ENCODE measurements around the gene CCNQ.
A peak's percentile ranks its signal among the peaks of the same experiment; 100 is the strongest.

The CCNQ gene

DNA sequence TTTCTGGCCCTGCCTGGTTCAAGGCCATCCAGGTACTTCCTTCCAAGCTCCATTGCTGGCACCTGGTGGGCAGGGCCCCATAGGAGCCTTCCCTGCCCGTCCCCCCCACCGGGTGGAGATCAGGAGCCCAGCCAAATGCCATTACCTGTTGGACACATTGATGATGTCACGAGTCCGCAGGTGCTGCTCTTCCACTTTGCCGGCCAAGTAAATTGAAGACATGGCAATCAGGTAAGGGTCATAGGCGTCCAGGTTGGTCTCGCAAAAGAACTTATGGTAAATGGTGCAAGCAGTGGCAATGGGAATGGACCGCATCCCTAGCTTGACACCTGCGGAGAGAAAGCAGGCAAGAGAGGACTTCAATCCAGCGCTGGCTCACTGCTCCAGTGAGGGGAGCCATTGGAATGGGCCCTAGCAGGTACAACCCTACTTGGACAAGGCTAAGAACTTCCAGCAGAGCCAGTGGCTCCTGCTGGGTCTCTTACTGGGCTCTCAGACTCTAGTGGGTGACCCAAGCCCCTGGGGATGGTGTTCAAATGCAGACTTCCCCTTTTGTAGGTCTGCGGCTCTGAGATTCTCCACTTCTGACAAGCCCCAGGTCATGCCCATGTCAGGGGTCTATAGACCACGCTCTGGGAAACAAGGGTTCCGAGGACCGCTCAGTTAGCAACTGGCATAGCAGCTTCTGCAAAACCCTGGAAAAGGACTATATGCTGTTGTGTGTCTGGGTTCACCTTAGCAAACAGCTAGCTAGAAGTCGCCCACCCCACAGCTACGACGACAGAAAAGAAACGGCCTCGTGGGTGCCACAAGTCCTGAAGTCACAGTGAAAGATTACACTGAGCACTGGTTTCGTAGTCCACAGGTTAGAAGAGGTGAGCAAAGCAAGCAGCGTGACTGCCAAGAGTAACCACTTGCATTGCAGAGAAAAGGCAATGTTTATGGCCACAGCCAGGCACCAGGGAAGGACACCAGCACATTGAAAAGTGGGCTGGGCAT lies 2.8 kb downstream of the CCNQ start:
- no peak for DNase-seq

GRCh38 chrX:153595387-153595786 lies 3.6 kb downstream of the CCNQ start:
- DNase-seq, result no peak

DNA sequence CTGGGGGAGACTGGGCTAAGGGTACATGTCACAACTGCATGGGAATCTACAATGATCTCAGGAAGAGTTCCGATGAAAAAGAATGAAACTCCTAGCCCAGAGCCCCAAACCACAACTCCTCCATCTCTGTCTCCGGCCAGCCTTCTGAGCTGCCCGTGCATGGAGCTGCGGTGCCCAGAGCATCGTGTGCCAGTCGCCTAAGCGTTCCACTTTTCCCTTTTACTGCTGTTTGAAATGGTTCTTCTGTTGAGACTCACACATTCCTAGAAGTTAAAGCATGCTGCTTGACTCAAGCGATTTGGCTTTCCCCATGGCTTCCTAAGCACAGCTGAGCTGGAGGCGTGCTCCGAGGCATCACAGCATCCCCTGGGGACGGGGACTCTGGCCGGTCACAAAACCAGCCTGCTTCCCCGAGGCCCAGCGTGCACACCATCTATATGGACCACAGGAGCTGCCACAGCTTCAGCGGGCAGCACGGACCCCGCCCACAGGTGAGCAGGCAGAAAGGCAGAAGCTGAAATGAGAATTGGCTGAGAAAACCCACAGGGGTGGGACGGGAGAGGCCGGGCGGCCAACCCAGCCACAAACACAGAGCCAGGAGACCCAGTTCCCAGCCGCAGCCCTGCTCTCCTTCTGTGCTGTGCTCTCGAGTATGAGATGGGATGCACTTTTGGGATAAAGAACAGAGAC lies 5.0 kb downstream of the CCNQ start:
- DNase-seq, result no peak

DNA sequence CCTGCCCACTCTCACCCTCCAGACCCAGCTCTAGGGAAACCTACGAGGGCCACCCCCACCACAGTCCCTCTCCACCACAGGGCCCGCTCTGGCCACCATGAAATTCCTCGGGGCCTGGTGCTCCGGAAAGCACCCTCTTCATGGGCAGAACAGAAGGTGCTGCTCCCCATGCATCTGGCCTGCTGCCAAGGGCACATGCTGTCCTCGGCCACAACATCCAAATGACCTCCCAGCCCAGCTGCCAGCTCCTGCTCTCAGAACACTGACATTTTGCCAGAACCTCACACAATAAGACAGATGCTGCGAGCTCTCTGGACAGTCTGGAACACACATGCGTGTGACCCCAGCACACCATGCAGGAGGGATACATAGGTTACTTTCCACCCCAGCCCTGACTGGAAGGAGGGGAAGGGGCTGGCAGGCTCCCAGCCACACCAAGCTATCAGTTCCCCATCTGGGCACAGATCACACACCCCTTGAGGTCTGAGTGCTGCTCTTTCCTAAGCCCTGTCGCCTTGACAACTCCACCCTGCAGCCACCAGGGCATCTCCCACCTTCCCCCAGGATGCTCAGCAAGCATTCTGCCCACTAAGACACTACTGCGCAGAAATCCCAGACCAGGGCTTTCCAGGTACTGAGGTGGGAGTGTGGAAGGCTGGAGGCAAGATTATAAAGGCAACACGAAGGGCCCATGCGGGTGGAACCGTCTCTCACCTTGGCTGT lies 5.8 kb downstream of the CCNQ start:
- DNase-seq, result peak; percentile 60

GRCh38 chrX:153592091-153592833 lies 6.7 kb downstream of the CCNQ start:
- no peak for DNase-seq

DNA sequence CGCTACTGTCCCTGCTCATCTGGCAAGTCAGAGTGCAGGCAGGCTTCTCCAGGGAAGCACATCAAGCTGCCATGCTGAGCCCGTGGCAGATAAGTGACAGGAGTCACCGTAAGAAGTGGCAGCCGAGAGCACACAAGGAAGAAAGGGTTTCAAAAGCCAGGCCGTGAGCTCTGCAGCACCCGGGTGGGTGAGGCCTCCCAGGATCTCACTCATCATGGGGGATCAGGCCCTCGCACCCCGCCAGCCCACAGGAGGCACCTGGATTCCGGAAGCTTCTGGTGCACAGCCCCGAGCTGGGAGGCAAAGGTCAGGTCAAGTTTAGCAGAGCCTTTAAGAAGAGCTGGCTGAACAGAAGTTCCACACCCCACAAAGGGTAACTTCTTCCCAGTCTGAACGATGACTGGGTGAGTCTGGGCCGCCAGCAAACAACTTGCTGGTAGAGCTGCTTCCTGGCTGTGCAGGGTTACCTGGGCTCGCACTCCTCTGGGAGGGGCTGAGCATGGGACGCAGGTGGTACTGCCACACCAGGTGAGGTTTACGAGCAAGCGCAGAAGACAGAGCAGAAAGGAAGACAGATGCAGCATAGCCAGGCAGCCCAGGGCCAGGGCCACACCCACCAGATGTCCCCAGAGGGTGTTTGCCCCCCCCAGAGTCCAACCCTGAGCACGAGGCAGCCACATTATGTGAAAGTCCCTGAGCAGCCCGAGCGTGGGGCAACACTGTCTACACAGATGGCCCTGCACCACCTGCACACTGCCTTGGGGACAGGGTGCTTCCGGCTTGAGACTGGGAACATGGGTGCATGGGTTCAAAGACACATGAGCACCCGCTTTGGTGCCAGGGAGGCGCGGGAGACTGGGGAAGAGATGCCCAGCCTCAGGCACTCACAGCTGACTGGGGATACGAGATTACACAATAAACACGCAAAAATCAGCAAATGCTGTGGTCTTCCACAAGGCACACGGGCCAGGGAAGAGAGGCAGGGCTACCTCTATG lies 7.7 kb downstream of the CCNQ start:
- no peak for DNase-seq

GRCh38 chrX:153588782-153589446 lies 10.0 kb downstream of the CCNQ start:
- DNase-seq, result no peak

GRCh38 chrX:153588021-153588781 lies 10.7 kb downstream of the CCNQ start:
- DNase-seq, result no peak

DNA sequence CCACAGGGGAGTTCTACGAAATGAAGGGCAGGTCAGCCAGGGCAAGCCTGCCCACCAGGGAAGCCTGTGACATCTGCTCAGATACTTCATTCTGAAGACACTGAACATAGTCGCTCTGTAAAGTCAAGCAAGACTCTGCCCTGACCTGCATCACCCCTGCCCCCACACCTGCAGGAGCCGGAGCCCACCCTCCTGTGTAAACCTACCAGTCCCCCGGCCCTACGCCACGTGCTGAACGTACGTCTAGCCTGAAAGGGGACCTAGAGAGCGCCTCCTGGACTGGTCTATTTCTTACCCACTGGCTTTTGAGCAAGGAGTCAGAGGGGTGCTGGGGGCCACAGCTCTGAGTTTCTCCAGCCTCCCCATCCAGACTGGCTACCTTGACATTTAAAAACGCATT lies 11.6 kb downstream of the CCNQ start:
- DNase-seq, result no peak

DNA sequence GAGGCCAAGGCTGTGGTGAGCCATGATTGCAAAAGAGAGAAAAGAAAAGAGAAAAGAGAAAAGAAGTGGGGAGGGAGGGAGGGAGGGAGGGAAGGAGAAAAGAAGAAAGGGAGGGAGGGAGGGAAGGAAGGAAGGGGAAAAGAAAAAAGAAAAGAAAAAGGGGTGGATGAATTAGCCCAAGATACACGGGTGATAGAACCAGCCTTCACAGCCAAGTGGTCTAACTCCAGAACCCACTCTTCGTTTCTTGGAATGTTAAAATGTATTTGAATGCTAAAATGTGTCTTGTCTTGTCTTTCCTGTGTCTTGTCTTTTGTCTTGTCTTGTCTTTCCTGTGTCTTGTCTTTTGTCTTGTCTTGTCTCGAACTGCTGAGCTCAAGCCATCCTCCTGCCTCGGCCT lies 13.1 kb downstream of the CCNQ start:
- no peak for DNase-seq

DNA sequence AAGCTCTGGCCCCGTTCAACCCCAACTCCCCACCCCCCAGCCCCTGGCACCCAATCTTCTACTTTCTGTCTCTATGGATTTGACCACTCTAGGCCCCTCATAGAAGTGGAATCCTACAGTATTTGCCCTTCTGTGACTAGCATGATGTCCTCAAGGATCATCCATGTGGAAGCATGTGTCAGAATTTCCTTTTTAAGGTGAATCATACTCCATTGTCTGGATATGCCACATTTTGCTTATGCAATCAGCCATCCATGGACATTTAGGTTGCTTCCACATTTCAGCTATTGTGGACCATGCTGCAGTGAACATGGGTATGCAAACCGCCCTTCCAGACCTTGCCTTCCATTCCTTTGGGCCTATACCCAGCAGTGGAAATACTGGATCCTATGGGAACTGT lies 15.5 kb downstream of the CCNQ start:
- no peak for DNase-seq

GRCh38 chrX:153582896-153583295 lies 16.0 kb downstream of the CCNQ start:
- no peak for DNase-seq

- DNase-seq, result no peak
Measured at GRCh38 chrX:153580700-153581386, 18.1 kb downstream of the CCNQ start.

DNA sequence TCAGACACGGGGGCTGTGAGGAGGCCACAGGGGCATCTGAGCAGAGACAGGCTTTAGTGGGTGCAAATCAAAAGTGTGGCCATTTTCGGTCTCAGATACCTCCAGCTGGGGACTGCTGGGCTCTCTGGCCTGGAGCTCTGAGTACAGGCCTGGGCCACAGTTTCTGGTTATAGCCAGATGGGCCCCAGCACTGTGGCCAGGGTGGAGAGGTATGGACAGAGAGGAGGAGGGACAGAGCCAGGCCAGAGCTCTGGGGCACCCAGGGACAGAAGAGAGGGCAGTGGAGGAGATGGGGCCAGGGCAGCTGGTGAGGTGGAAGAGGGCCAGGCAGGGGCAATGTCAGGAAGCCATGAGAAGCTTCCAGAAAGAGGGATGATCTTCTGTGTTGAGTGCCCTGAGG lies 20.1 kb downstream of the CCNQ start:
- no peak for DNase-seq

DNA sequence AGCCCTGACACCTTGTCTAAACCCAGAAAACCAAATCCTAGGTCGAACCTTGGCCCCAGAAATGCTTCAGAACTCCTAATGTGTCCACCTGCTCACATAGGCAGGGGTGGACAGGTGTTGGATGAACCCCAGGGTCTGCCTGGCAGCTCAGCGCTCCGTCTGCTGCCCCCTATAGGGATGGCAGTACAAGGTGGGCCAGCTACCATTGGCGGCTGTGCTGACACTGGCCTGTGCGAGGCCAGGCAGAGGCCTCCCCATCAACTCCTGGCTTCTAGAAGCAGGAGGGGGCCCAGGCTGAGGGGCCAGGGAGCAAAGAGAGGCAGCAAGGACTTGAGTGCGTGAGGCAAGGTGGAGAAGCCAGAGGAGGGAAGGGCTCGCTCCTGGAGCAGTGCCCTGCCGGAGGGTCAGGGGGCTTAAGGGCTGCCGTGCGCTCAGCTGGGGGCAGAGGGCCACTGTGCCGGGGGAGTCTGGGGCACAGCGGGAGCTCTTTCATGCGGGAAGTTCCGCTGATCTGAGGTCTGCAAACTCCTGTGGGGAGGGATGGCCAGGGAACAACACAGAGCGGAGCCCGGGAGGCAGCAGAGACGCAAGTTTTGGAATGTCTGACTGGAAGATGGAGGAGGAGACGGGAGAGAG lies 20.6 kb downstream of the CCNQ start:
- no peak for DNase-seq

DNA sequence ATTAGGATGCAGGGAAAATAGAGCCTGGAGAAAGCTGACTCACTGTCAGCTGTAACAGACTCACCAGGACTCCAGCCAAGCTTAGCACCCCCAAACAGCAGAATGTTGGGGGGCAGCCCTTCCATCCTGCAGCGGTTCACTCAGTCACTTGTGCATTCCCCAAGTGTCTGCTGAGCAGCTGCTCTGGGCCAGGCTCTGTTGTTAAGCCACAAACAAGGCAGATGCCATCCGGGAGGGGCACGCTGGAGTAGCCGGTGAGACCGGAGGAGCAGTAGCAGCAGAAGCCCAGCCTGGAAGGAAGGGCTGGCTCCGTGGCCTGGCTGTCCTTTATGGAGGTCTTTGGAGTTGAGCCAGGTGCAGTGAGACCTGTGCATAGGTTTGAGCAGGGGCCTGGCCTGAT lies 22.0 kb downstream of the CCNQ start:
- DNase-seq, result no peak

GRCh38 chrX:153576239-153576870 lies 22.6 kb downstream of the CCNQ start:
- DNase-seq, result no peak

DNA sequence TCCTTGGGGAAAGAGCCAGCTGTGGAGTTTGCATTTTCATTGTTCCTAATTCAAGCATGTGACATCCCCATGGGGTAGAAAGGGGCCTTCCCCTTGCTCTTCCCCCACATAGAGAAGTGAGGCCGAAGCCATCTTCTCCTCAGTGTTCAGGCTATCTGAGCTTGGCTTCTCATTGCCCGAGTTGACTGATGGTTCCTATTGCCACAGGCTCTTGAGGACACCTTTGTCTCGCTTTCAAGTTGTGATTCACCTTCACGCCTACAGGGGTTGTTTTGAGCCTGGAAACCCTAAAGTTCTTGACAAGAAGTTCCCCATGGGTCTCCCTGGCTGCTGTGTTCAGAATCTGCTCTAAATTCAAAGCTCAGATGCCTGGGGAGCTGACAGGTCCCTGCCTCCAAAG lies 25.0 kb downstream of the CCNQ start:
- no peak for DNase-seq
